Loucy (cell line): ENCODE data around the gene TIAM2.

ENCODE experiments used
- H2AFZ ChIP-seq: fragments of 200-600 bp; sonication (generic); 2 replicates; pipeline ENCODE4 v1.6.0; 2016; ENCODE audit warnings: antibody characterized with exemption, mild to moderate bottlenecking, low read length, moderate library complexity
- H3F3A ChIP-seq: fragments of 200-600 bp; 2 replicates; pipeline ENCODE4 v1.6.0; 2016; ENCODE audit warnings: antibody characterized with exemption, low read depth, mild to moderate bottlenecking
- H3K27me3 ChIP-seq: fragments of 200-600 bp; sonication (generic); 2 replicates; pipeline ENCODE4 v1.6.1; 2014; ENCODE audit warnings: low read length, mild to moderate bottlenecking; ENCODE audit not compliant: insufficient read depth, poor library complexity, severe bottlenecking
- H3K36me3 ChIP-seq: fragments of 200-600 bp; sonication (generic); 2 replicates; pipeline ENCODE4 v1.6.1; 2016; ENCODE audit warnings: low read length; ENCODE audit not compliant: insufficient read depth
- H3K4me1 ChIP-seq: fragments of 200-600 bp; sonication (generic); 2 replicates; pipeline ENCODE4 v1.5.1; 2014; ENCODE audit warnings: low read length, mild to moderate bottlenecking; ENCODE audit not compliant: insufficient read depth, poor library complexity, severe bottlenecking
- H3K4me2 ChIP-seq: fragments of 200-600 bp; sonication (generic); 2 replicates; pipeline ENCODE4 v1.6.0; 2014; ENCODE audit warnings: antibody characterized with exemption, low read length, low read depth, mild to moderate bottlenecking; ENCODE audit not compliant: poor library complexity, severe bottlenecking
- H3K4me3 ChIP-seq: fragments of 200-600 bp; sonication (generic); 2 replicates; pipeline ENCODE4 v1.5.1; 2014; ENCODE audit warnings: low read length, mild to moderate bottlenecking, mixed read lengths; ENCODE audit not compliant: poor library complexity, severe bottlenecking
- H3K79me2 ChIP-seq: fragments of 200-600 bp; sonication (generic); 2 replicates; pipeline ENCODE4 v1.6.1; 2014; ENCODE audit warnings: low read length; ENCODE audit not compliant: insufficient read depth
- H3K9ac ChIP-seq: fragments of 200-600 bp; sonication (generic); 2 replicates; pipeline ENCODE4 v1.6.0; 2014; ENCODE audit warnings: mild to moderate bottlenecking, low read depth, low read length, moderate library complexity; ENCODE audit not compliant: poor library complexity, severe bottlenecking
- H3K9me2 ChIP-seq: fragments of 200-600 bp; sonication (generic); replicated peaks from 2 replicates; pipeline ENCODE4 v1.6.1; 2016; ENCODE audit warnings: low read depth, low read length, mixed read lengths
- H3K9me3 ChIP-seq: fragments of 200-600 bp; sonication (generic); 2 replicates; pipeline ENCODE4 v1.6.1; 2014; ENCODE audit warnings: mild to moderate bottlenecking, antibody characterized with exemption, low read length, low read depth; ENCODE audit not compliant: insufficient read depth
- H4K20me1 ChIP-seq: fragments of 200-600 bp; sonication (generic); 2 replicates; pipeline ENCODE4 v1.6.0; 2014; ENCODE audit warnings: antibody characterized with exemption, low read length, mild to moderate bottlenecking; ENCODE audit not compliant: insufficient read depth, poor library complexity, severe bottlenecking
- CTCF ChIP-seq: fragments of 200-600 bp; sonication (generic); conservative IDR thresholded peaks from 2 replicates; pipeline ENCODE4 v1.5.1; 2014; ENCODE audit warnings: mild to moderate bottlenecking, antibody characterized with exemption, low read length
- EZH2phosphoT487 ChIP-seq: fragments of 200-600 bp; IDR thresholded peaks from 2 replicates; pipeline ENCODE4 v1.6.1; 2018; ENCODE audit warnings: antibody characterized with exemption, mild to moderate bottlenecking, moderate library complexity, borderline replicate concordance

The TIAM2 gene

GRCh38 chr6:155262655-155263054 lies 267.5 kb downstream of the TIAM2 start:
- H3K4me1 ChIP-seq = no peaks in the 10 kb centered on the region
- TF ChIP-seq CTCF (no peak), EZH2phosphoT487 (no peak)
- no peaks in the 10 kb centered on the region for H3K27me3 ChIP-seq
- no peaks in the 10 kb centered on the region for H3K79me2 ChIP-seq
- H3F3A ChIP-seq = no peaks in the 10 kb centered on the region
- no peak overlapping the region for H3K4me2 ChIP-seq
- no peak overlapping the region for H2AFZ ChIP-seq
- no peaks in the 10 kb centered on the region for H3K9me3 ChIP-seq
- no peak overlapping the region for H3K4me3 ChIP-seq
- H4K20me1 ChIP-seq = no peaks in the 10 kb centered on the region
- H3K36me3 ChIP-seq = peaks cover 51% of the 10 kb centered on the region; the same call in 1 of the 2 replicates
- H3K9ac ChIP-seq = no peak overlapping the region
- H3K9me2 ChIP-seq = no peaks in the 10 kb centered on the region

- H3K27me3 ChIP-seq = no peaks in the 10 kb centered on the region
- no peak within 1 kb of the TSS for H3K4me2 ChIP-seq
- no peak for TF ChIP-seq CTCF
- no peak for TF ChIP-seq EZH2phosphoT487
- H3F3A ChIP-seq = no peaks in the 10 kb centered on the region
- H3K9me3 ChIP-seq = no peaks in the 10 kb centered on the region
- H3K9me2 ChIP-seq = no peaks in the 10 kb centered on the region
- peaks cover 43% of the 10 kb centered on the region; the same call in 1 of the 2 replicates for H3K36me3 ChIP-seq
- no peaks in the 10 kb centered on the region for H4K20me1 ChIP-seq
- H3K4me3 ChIP-seq = no peak within 1 kb of the TSS
- H3K9ac ChIP-seq = no peak within 1 kb of the TSS
- H3K4me1 ChIP-seq = no peaks in the 10 kb centered on the region
- H3K79me2 ChIP-seq = no peaks in the 10 kb centered on the region
- no peak within 1 kb of the TSS for H2AFZ ChIP-seq
Measured at GRCh38 chr6:155263373-155264063, 268.4 kb downstream of the TIAM2 start, which contains the start of gene CLDN20. TSS of gene CLDN20 (plus strand) at chr6:155264013. CDS start at chr6:155275720, 11,707 bp downstream.

GRCh38 chr6:155264693-155265320 lies 269.7 kb downstream of the TIAM2 start:
- H2AFZ ChIP-seq = no peak overlapping the region
- H3K79me2 ChIP-seq = no peaks in the 10 kb centered on the region
- H3K9ac ChIP-seq = no peak overlapping the region
- TF ChIP-seq CTCF (no peak), EZH2phosphoT487 (no peak)
- H3K4me2 ChIP-seq = no peak overlapping the region
- H3K4me3 ChIP-seq = no peak overlapping the region
- H3K27me3 ChIP-seq = no peaks in the 10 kb centered on the region
- H3K4me1 ChIP-seq = no peaks in the 10 kb centered on the region
- no peaks in the 10 kb centered on the region for H3K9me3 ChIP-seq
- no peaks in the 10 kb centered on the region for H3K9me2 ChIP-seq
- peaks cover 31% of the 10 kb centered on the region; the same call in 1 of the 2 replicates for H3K36me3 ChIP-seq
- no peaks in the 10 kb centered on the region for H4K20me1 ChIP-seq
- no peaks in the 10 kb centered on the region for H3F3A ChIP-seq
